NCI-H526 treated with DMSO at 0.1 percent for 48 hours (cell line): ENCODE measurements around the gene RCVRN.

Experiments
- DNase-seq: peaks from one replicate; lab custom pipeline; 2025; lab: John Stamatoyannopoulos, UW

RCVRN gene

GRCh38 chr17:9850151-9850550 is 54.9 kb downstream of the RCVRN start:
- DNase-seq: no peak
